ENCODE results near the gene PSMB10.

PSMB10 gene

DNA sequence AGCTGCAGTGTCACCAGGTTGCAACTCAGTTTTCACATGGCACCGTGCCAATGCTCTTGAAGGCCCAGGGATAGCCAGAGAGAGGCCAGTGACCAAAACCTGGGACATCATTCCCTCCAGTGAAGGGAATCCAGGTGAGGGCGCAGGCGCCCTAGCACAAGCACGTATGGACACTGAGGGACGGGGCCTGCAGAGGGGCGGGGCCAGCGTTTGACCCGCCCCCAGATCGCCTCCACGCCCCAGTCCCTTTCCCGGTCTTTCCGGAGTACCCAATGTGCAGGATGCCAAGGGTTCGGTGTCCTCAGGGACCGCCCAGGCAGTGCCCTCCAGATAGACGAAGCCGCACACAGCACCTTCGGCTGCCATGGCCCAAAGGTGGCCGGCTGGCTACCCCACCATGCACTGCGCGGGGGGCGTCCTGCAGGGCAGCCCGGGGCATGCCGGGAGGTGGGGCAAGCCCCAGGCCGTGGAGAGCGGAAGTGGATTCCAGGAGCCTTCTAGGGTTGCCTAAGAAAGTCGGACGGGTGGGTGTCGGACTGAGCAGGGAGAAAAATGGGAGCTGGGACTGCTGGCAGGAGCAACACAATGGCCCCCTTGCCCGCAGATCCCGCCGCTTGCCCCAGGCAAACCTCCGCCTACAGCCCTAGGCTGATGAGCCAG is 27.1 kb upstream of the PSMB10 start:
- no peak for DNase-seq (ENCODE audit: low read depth in 2 of 2)

DNA sequence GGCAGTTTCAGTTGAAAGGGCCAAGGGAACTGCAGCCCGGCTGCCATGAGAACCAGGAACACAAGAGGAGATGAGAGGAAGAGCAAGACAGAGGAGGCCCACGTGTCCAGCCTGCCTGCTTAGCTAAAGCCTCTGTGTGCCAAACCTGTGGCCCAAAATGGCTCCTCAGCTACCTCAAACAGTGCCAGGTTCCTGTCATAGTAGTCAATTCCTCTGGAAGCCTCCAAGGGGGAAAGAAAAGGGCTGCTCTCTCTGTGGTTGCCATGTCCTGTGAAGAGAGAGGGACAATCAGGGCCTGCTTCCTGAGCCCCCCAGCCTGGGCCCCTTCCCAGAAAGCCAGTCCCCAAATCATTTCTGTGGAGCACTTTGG is 26.6 kb upstream of the PSMB10 start:
- DNase-seq (ENCODE audit: low read depth in 2 of 2): no peak

GRCh38 chr16:67962135-67962534 is 25.5 kb upstream of the PSMB10 start:
- no peak for DNase-seq (ENCODE audit: low read depth in 2 of 2)

- no peak for DNase-seq (ENCODE audit: low read depth in 2 of 2)
These were observed 24.9 kb upstream of the PSMB10 start for GRCh38 chr16:67961551-67961957.

DNA sequence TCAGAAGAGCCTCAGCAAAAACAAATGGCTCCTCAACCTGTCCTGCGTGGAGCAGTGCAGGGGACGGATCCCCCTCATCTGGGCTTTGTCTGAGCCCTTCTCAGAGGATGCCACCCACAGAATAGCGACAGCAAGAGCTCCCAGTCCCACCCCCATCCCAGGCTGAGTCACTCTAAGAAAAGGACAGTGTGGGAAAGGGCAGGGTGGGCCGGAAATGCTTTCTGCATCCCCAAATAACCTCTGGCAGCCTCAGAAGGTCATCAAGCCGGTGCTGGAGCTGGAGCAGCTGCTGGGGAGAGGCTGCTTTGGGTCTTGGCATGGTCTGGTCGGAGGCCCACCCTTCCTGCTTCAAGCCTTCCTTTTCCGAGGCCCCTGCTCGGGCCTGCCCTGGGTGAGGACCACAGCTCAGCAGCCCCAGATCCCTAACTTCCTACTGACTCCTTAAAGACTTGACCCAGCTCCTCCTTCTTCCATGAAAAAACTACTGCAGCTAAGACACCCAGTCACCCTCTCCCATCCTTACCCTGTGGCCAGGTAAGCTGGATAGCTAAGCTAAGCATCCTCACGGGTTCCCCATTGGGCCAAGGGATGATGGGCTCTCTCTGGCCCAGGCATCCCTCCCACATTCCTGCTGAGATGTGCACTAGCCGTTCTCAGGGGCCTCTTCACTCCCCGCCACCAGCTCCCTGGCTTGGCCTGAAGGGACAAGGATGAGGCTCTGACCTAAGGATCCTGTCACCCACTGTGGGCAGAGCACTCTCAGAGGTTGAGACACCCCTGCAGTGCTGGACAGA is 23.1 kb upstream of the PSMB10 start:
- DNase-seq (ENCODE audit: low read depth in 2 of 2): no peak

DNA sequence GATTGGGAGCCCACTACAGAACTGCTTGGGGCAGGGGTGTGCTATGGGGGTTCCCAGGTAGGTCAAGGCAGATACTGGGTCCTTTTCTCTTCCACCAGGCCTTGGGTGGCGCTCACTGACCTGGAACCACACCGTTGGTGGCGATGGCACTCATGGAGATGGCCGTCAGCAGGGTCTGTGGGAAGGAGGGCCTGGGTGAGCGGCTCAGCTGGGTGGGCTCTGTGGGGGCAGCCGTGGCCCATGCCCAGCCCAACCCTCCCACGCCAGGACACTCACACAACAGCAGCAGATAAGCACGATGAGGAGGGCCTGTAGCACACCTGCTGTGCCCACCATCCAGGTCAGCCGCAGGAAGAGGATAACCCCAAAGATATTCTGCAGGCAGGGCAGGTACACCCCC is 21.0 kb upstream of the PSMB10 start:
- DNase-seq (ENCODE audit: low read depth in 2 of 2): no peak

GRCh38 chr16:67954421-67955196 is 18.0 kb upstream of the PSMB10 start:
- no peak for DNase-seq (ENCODE audit: low read depth in 2 of 2)

DNA sequence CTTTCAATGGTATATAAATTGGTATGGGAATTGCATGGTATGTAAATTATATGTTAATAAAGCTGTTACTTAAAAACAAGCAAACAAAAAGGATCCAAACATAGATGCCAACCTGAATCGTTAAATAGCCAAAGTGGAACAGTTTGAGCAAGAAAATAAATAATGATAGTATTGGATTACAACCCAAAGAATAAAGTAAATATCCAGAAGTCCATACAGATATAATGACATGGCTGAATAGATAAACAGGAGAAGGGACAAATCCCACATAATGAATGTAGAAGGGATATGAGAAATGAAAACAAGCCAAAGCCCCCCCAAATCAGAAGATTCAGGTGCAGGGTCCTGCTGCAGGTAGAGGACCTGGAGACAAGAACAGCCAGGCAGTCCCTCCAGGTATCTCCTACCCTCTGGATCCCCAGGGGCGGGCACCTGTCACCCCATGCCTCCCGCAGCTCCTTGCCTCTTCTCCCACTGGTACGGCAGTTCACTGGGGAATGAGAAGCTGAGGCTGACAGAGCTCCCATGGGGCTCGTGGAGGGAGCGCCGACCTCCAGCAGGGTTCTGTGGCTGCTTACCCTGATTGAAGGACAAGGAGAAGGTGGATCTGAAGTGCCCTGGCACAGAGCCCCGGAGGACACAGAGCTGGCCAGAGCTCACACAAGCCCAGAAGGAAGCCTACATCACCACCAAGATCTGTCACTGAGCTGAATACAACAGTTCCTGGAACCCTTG is 17.2 kb upstream of the PSMB10 start:
- DNase-seq (ENCODE audit: low read depth in 2 of 2): no peak

- DNase-seq (ENCODE audit: low read depth in 2 of 2): no peak
These were observed 14.8 kb upstream of the PSMB10 start for GRCh38 chr16:67951485-67951884.

DNA sequence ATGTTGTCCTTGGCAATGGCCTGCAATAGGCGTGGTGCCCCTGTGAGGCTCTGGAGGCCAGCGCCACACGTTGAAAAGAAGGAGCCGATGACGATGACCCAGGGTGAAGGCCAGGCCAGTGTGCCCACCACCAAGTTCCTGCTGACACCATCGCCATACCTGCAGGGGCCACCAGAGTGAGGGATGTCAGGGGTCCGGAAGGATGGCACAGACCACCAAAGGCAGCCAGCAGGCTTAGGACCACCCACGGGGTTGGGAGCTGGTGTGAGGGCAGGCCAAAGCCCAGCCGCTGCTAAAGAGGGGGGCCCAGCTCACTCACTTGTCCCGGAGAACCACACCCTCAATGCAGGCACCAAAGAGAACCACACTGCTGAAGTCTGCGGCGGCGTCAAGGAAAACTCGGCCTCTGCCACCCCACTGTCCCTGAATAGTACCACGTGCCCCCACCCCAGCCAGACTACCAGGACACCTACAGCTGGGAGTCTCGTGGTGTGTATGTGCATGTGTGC is 13.7 kb upstream of the PSMB10 start:
- no peak for DNase-seq (ENCODE audit: low read depth in 2 of 2)

DNA sequence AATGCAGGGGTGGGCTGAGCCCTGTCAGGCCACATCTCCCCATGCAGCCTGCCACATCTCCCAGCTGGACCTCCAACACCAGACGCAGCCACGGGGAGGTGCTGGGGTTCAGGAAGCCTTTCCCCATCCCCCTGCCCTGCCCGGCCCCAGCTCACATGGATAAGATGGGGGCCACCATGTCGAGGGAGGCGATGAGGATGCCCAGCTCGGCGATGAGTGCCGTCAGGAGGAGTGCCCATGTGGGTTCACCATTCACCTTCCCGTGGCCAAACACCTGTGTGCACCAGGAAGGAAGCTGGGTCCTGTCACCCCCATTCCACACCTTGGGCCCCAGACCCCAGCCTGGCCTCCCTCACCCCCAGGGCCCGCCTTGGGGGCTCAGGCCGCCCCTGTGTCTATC is 13.0 kb upstream of the PSMB10 start:
- no peak for DNase-seq (ENCODE audit: low read depth in 2 of 2)

- no peak for DNase-seq (ENCODE audit: low read depth in 2 of 2)
These were observed 11.4 kb upstream of the PSMB10 start for GRCh38 chr16:67948015-67948414.

GRCh38 chr16:67946966-67947558 is 10.4 kb upstream of the PSMB10 start:
- no peak for DNase-seq (ENCODE audit: low read depth in 2 of 2)

DNA sequence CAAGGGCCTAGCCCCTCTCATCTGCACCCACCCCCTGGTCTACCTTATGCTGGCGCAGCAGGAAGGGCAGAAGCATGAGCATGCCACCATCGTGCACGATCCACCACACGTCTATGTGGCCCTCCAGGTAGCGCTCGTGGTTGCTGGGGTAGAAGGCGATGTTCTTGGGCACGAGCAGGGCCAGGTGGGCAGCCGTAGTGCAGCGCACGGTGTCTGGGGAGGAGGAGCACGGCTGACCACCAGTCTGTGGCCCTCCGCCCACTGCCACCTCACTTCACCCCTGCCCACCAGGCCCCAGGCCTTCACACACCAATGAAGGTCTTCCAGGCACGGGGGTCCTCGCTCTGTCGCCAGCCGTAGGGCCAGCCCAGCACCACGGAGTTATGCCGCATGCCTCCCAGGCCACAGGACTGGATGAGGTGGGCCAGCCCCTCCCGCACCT is 9.5 kb upstream of the PSMB10 start:
- no peak for DNase-seq (ENCODE audit: low read depth in 2 of 2)

GRCh38 chr16:67945392-67945933 is 8.8 kb upstream of the PSMB10 start:
- no peak for DNase-seq (ENCODE audit: low read depth in 2 of 2)

GRCh38 chr16:67944690-67945391 is 8.2 kb upstream of the PSMB10 start:
- no peak for DNase-seq (ENCODE audit: low read depth in 2 of 2)

DNA sequence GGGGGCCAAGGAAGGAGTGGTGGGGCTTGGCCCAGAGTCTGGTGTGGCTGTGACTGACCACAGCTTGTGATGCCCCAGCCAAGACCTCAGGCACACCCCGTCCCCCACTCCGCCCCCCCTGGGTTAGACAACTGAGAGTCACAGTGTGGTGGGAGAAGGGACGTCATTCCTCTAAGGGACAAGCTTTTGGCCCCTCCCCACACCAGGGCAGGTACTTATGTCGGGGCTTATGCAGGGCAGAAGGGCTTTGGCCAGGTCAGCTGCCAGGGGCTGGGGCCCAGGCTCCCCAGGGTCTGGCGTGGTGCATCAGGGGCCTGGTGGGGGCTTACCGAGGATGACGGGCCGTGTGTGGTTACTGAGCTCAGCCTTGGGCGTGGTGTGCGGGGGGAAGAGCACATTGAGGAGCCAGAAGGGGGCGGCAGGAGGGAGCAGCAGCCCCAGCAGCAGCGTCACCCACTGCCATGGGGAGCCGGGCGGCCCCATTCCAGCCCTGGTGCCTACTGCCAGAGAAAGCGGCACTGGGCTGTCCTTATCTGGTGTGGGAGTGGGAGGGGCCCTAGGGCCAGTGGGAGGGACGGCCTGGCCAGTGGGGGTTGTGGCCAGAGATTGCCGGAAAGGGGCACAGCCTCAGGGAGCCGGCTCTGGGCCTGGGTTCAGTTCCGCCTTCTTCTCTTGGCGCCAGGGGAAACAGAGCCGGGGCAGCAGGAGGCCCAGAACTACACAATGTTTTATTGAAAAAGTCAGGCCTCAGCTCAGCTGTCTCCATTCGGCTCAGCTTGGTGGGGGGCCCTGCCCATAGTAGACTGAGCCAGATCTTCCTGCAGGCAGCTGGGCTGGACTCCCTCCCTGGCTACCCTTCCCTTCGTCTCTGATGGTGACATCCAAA is 7.2 kb upstream of the PSMB10 start, which contains the start of gene LCAT:
TSS of gene LCAT (minus strand) at position 502 of the 886 bp plus-strand sequence. CDS start at position 483, 19 bp downstream.
- no peak for DNase-seq (ENCODE audit: low read depth in 2 of 2)

GRCh38 chr16:67943256-67943618 is 6.6 kb upstream of the PSMB10 start:
- no peak for DNase-seq (ENCODE audit: low read depth in 2 of 2)

- DNase-seq (ENCODE audit: low read depth in 2 of 2): no peak
These were observed 6.0 kb upstream of the PSMB10 start for GRCh38 chr16:67942510-67943255.

All from stimulated activated CD4-positive, alpha-beta T cell treated with anti-CD3 and anti-CD28 coated beads, Interleukin-1b, Interleukin-23, amount 100 ng/mL, for 1 hour (primary cell).